Lower lobe of right lung (tissue), 2 donors: ENCODE results near the gene CDCA5. TPM values are rescaled to one million over a fixed set of nuclear protein-coding genes. Genes with fewer than 3 reads are reported as not detected.
"Not testable (repeated sequence)": the region's sequence is repeated elsewhere in the genome, so short reads cannot be mapped to it uniquely, and the experiment has no call there.

Experiments
- ATAC-seq, 2 donors: fragments of 200-7000 bp; cut with Tn5 transposase; one replicate each; pipeline ENCODE4 v1.9.1; 2020 to 2022; ENCODE audit warnings: mild to moderate bottlenecking in 2 of 2, moderate library complexity in 2 of 2
- DNase-seq: peaks from one replicate; pipeline ENCODE4 v3.0.0-alpha.2; 2020
- H3K27ac ChIP-seq: fragments of 200-600 bp; one replicate; pipeline ENCODE4 v1.8.0; 2022
- H3K27me3 ChIP-seq: fragments of 200-600 bp; one replicate; pipeline ENCODE4 v1.8.0; 2022; ENCODE audit warnings: low read depth
- H3K36me3 ChIP-seq: fragments of 200-600 bp; one replicate; pipeline ENCODE4 v1.8.0; 2022; ENCODE audit warnings: mild to moderate bottlenecking
- H3K4me1 ChIP-seq: fragments of 200-600 bp; one replicate; pipeline ENCODE4 v1.8.0; 2022
- H3K4me3 ChIP-seq: fragments of 200-600 bp; one replicate; pipeline ENCODE4 v1.8.0; 2022; ENCODE audit warnings: mild to moderate bottlenecking
- H3K9me3 ChIP-seq: fragments of 200-600 bp; one replicate; pipeline ENCODE4 v1.8.0; 2022
- intact Hi-C: fragments of 100-400 bp; cut with DNase I; formaldehyde crosslinking; loops from one replicate; pipeline ENCODE4 v1.11.0; 2022
- total RNA-seq: library from RNA; stranded (reverse); fragmentation: NEBNext Ultra II Directional; extraction: Animal tissue kit (Norgen Biotek cat#: 25700); gene quantifications from one replicate; pipeline ENCODE4 v1.2.1, GENCODE V29; 2021
- TF ChIP-seq, protein P1 (sequence below): fragments of 200-600 bp; IDR thresholded peaks from one replicate; pipeline ENCODE4 v1.8.0; 2022; ENCODE audit warnings: antibody characterized with exemption, mild to moderate bottlenecking
- donor health status: DM: no; HTN: yes; CAD: no; lungs with severe emphysema.

Gene CDCA5
- total RNA-seq, 1 donor from 2014 or later: 2.8 TPM

DNA sequence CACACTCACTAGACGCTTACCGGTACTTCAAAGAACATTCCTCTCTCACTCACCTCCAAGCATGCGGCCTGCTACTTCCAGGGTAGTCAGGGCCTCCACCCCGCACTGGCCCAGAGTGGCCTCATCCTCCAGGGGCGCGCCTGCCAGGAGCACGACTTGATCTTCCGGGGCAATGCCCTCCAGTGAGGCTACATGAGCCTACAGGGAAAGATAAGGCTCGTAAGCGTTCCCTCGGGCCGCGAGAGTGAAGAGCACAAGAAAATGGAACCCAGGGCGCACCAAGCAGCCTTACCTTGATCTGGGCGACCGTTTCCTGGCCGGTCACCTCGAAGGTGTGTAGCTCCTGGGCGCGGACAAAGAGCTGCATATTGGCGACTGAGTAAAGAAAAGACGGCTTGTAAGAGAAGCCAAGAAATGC is 37.6 kb upstream of the CDCA5 start:
- DNase-seq: no peak
- peaks cover 37% of the 10 kb centered on the region for H3K4me1 ChIP-seq
- intact Hi-C loops: no loop called here
- ATAC-seq: no peak
- no peaks in the 10 kb centered on the region for H3K9me3 ChIP-seq
- peak overlapping the region; percentile 84 for H3K4me3 ChIP-seq
- TF ChIP-seq, protein P1, sequence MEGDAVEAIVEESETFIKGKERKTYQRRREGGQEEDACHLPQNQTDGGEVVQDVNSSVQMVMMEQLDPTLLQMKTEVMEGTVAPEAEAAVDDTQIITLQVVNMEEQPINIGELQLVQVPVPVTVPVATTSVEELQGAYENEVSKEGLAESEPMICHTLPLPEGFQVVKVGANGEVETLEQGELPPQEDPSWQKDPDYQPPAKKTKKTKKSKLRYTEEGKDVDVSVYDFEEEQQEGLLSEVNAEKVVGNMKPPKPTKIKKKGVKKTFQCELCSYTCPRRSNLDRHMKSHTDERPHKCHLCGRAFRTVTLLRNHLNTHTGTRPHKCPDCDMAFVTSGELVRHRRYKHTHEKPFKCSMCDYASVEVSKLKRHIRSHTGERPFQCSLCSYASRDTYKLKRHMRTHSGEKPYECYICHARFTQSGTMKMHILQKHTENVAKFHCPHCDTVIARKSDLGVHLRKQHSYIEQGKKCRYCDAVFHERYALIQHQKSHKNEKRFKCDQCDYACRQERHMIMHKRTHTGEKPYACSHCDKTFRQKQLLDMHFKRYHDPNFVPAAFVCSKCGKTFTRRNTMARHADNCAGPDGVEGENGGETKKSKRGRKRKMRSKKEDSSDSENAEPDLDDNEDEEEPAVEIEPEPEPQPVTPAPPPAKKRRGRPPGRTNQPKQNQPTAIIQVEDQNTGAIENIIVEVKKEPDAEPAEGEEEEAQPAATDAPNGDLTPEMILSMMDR: no peak
- peaks cover 60% of the 10 kb centered on the region for H3K36me3 ChIP-seq
- H3K27me3 ChIP-seq: no peaks in the 10 kb centered on the region
- H3K27ac ChIP-seq: peak overlapping the region; percentile 95

DNA sequence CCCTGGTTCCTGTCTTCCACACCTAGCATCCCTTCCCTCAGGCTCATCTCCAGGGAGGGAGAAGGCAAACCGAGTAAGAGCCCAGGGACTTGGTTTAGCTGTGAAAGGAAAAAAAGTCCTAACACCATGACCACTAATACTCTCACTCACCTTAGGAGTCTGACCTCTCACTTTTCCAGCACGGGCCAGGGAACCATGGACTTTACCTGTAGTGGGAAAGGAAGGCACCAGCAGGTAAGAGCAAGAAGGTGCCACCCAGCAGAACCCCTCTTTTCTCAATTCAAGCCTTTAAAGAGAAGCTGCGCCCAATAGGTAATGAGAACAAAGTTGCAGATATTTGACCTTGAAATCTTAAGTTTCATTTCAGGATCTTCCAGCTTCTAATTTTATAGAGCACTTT is 37.0 kb upstream of the CDCA5 start:
- H3K4me1 ChIP-seq: peaks cover 43% of the 10 kb centered on the region
- H3K27me3 ChIP-seq: no peaks in the 10 kb centered on the region
- peaks cover 60% of the 10 kb centered on the region for H3K36me3 ChIP-seq
- DNase-seq: no peak
- peak overlapping the region; percentile 95 for H3K27ac ChIP-seq
- no peaks in the 10 kb centered on the region for H3K9me3 ChIP-seq
- ATAC-seq: no peak
- intact Hi-C loops: no loop called here
- TF ChIP-seq, protein P1: no peak
- H3K4me3 ChIP-seq: peak overlapping the region; percentile 84

DNA sequence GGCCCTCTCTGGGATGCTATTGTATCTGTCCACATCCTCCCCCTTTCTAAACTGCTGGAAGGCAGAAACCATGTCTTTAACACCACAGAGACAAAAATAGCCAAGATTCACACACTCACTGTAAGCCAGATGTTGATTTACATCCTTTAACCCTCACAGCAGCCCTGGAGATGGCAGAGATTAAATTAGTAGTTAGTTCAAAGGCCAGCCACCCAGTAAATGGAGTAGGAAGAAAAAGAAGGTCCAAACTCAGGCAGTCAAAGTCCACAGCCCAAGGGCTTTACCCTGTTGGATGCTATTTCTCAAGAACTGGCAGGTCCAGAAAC is 35.8 kb upstream of the CDCA5 start:
- Histone ChIP-seq H3K36me3 (peaks cover 56% of the 10 kb centered on the region), H3K27ac (no peak overlapping the region), H3K9me3 (no peaks in the 10 kb centered on the region), H3K27me3 (no peaks in the 10 kb centered on the region), H3K4me1 (peaks cover 45% of the 10 kb centered on the region), H3K4me3 (no peak overlapping the region)
- ATAC-seq: no peak
- intact Hi-C loops: no loop called here
- DNase-seq: no peak
- TF ChIP-seq, protein P1: no peak

DNA sequence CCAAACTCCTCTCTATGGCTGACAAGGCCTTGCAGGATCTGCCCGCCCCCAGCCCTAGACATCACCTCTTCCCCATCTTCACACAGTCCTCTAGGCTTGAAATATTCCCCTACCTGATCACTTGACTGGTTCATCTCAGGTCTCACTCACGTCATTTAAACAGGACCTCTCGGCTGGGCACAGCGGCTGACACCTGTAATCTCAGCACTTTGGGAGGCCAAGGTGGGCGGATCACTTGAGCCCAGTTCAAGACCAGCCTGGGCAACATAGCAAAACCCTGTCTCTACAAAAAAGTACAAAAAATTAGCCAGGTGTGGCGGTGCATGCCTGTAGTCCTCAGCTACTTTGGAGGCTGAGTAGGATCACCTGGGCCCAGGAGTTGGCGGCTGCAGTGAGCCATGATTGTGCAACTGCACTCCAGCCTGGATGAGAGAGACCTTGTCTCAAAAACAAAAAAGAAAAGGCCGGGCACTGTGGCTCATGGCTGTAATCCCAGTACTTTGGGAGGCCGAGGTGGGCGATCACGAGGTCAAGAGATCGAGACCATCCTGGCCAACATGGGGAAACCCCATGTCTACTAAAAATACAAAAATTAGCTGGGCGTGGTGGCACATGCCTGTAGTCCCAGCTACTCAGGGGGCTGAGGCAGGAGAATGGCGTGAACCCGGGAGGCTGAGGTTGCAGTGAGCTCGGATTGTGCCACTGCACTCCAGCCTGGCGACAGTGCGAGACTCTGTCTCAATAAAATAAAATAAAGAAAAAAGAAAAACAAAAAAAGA is 35.2 kb upstream of the CDCA5 start:
- Histone ChIP-seq H3K4me1 (peaks cover 45% of the 10 kb centered on the region), H3K36me3 (peaks cover 51% of the 10 kb centered on the region)
- H3K27ac ChIP-seq, H3K4me3 ChIP-seq, intact Hi-C loops, ATAC-seq, H3K9me3 ChIP-seq, H3K27me3 ChIP-seq: not testable (repeated sequence)
- DNase-seq: peak; percentile 20

DNA sequence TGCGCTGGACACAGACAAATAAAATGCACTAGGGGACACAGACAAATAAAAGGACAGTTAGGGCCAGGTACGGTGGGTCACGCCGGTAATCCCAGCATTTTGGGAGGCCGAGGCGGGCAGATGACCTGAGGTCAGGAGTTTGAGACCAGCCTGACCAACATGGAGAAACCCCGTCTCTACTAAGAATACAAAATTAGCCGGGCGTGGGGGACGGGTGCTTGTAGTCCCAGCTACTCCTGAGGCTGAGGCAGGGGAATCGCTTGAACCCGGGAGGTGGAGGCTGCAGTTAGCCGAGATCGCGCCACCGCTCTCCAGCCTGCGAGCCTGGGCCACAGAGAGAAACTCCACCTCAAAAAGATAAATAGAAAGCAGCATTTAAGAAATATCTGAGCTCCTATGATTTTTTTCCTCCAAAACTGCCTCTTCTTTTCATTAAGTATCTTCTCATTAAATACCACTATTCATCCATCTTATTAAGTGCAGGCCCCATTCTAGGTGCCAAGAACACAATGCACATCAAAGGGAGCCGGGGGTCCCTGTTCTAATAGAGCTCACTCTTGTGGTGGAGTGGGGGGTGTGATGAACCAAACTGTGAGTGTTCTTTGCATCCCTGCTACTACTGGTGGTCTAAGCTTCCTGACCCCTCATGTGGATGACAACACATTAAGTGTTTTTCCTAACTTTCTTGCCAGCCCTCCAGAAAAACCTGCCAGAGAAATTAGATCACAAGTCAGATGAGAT is 34.4 kb upstream of the CDCA5 start:
- intact Hi-C loops: no loop called here
- Histone ChIP-seq H3K4me1 (peaks cover 49% of the 10 kb centered on the region), H3K36me3 (peaks cover 50% of the 10 kb centered on the region), H3K27ac (peak overlapping the region; percentile 54), H3K27me3 (no peaks in the 10 kb centered on the region), H3K9me3 (no peaks in the 10 kb centered on the region), H3K4me3 (no peak overlapping the region)
- TF ChIP-seq, protein P1: no peak
- no peak for ATAC-seq
- no peak for DNase-seq
